B cell (primary cell): ENCODE results near the gene PRKCB. TPM values are rescaled to one million over a fixed set of nuclear protein-coding genes. Genes with fewer than 3 reads are reported as not detected.

Experiments
- ATAC-seq: fragments of 200-7000 bp; cut with Tn5 transposase; one replicate; pipeline ENCODE4 v1.10.0; 2021; ENCODE audit warnings: low read depth, mild to moderate bottlenecking, moderate number of reproducible peaks, moderate library complexity
- CTCF ChIA-PET: fragments of 350-600 bp; sonication (Branson Sonifier 250); formaldehyde crosslinking; loops from one replicate; lab custom pipeline; 2021; ENCODE audit warnings: antibody characterized with exemption, inconsistent platforms; lab: Charles Lee
- POLR2A ChIA-PET: fragments of 350-600 bp; sonication (Branson Sonifier 250); formaldehyde crosslinking; loops from one replicate; lab custom pipeline; 2021; ENCODE audit warnings: antibody characterized with exemption; lab: Charles Lee
- DNase-seq: peaks from one replicate; pipeline ENCODE4 v3.0.0; 2013
- H2AFZ ChIP-seq: 2 replicates; pipeline ENCODE4 v1.6.1; 2012; ENCODE audit warnings: mild to moderate bottlenecking, low read depth, low read length; ENCODE audit not compliant: insufficient read depth, poor library complexity, severe bottlenecking
- H3K27ac ChIP-seq, 2 donors: 1 replicate in 1 of 2; 2 replicates in 1 of 2; pipeline ENCODE4 v1.5.1; 2012 to 2013; ENCODE audit warnings: low read length in 2 of 2, mild to moderate bottlenecking in 2 of 2, moderate library complexity in 1 of 2
- H3K27me3 ChIP-seq, 4 experiments: fragments of 200-600 bp in 1 of 4; sonication (generic) in 1 of 4; replicated peaks in 1 of 4; 1 replicate in 2 of 4; 2 replicates in 2 of 4; pipeline versions ENCODE4 v1.6.1 to v1.7.0; 2013 to 2016; ENCODE audit warnings: low read length in 3 of 4, mild to moderate bottlenecking in 2 of 4, mixed read lengths in 1 of 4, moderate library complexity in 1 of 4; ENCODE audit not compliant: insufficient read depth in 4 of 4, control insufficient read depth in 3 of 4; ENCODE audit errors: control extremely low read depth in 1 of 4
- H3K36me3 ChIP-seq, 2 experiments: replicated peaks in 1 of 2; 1 replicate in 1 of 2; 2 replicates in 1 of 2; pipeline versions ENCODE4 v1.6.1 to v1.7.1; 2013; ENCODE audit warnings: low read length in 1 of 2; ENCODE audit not compliant: insufficient read depth in 2 of 2, control insufficient read depth in 1 of 2; ENCODE audit errors: control extremely low read depth in 1 of 2, extremely low read depth in 1 of 2
- H3K4me1 ChIP-seq, 2 donors: fragments of 200-600 bp in 1 of 2; sonication (generic) in 1 of 2; 1 replicate in 1 of 2; 2 replicates in 1 of 2; pipeline versions ENCODE4 v1.5.1 to v1.6.1; 2013 to 2017; ENCODE audit warnings: low read length in 2 of 2; ENCODE audit not compliant: control insufficient read depth in 2 of 2, insufficient read depth in 2 of 2
- H3K4me2 ChIP-seq: replicated peaks from 2 replicates; pipeline ENCODE3; 2012; ENCODE audit warnings: mild to moderate bottlenecking, low read depth, low read length; ENCODE audit not compliant: poor library complexity, severe bottlenecking
- H3K4me3 ChIP-seq, 5 experiments: fragments of 200-600 bp in 1 of 5; sonication (generic) in 1 of 5; 1 replicate in 3 of 5; 2 replicates in 2 of 5; pipeline versions ENCODE4 v1.5.1 to v1.7.0; 2011 to 2016; ENCODE audit warnings: low read length in 4 of 5, mild to moderate bottlenecking in 4 of 5, low read depth in 2 of 5, control low read depth in 1 of 5, moderate library complexity in 1 of 5; ENCODE audit not compliant: insufficient read depth in 1 of 5; ENCODE audit errors: control extremely low read depth in 1 of 5, extremely low read depth in 1 of 5
- H3K79me2 ChIP-seq: fragments of 200-600 bp; sonication (generic); one replicate; pipeline ENCODE4 v1.6.0; 2016; ENCODE audit warnings: low read length; ENCODE audit not compliant: control insufficient read depth, insufficient read depth
- H3K9ac ChIP-seq: fragments of 200-600 bp; sonication (generic); 2 replicates; pipeline ENCODE4 v1.6.1; 2017; ENCODE audit warnings: mild to moderate bottlenecking, low read length, moderate library complexity
- H3K9me3 ChIP-seq, 3 donors: one replicate each; pipeline versions ENCODE4 v1.6.1 to v1.7.1; 2013; ENCODE audit warnings: low read length in 2 of 3; ENCODE audit not compliant: control insufficient read depth in 2 of 3, insufficient read depth in 1 of 3; ENCODE audit errors: control extremely low read depth in 1 of 3
- H4K20me1 ChIP-seq: 2 replicates; pipeline ENCODE4 v1.6.0; 2012; ENCODE audit warnings: mild to moderate bottlenecking, low read length; ENCODE audit not compliant: insufficient read depth, control insufficient read depth, poor library complexity, severe bottlenecking
- H3K27ac Mint-ChIP-seq: one replicate; pipeline ENCODE4 v1.8.0; 2021; ENCODE audit warnings: mixed read lengths
- H3K27me3 Mint-ChIP-seq: one replicate; pipeline ENCODE4 v1.8.0; 2021; ENCODE audit warnings: mixed read lengths
- H3K4me1 Mint-ChIP-seq: one replicate; pipeline ENCODE4 v1.8.0; 2021; ENCODE audit warnings: mixed read lengths
- H3K4me3 Mint-ChIP-seq: one replicate; pipeline ENCODE4 v1.8.0; 2021; ENCODE audit warnings: mixed read lengths
- H3K9me3 Mint-ChIP-seq: one replicate; pipeline ENCODE4 v1.8.0; 2022; ENCODE audit warnings: mixed read lengths; ENCODE audit not compliant: insufficient read depth
- EZH2 ChIP-seq: IDR thresholded peaks from 2 replicates; pipeline ENCODE4 v1.6.1; 2012; ENCODE audit warnings: borderline replicate concordance, low read depth, mild to moderate bottlenecking, moderate library complexity, low read length; ENCODE audit not compliant: insufficient read depth, poor library complexity, severe bottlenecking
- WGBS: methylation state at CpG from one replicate; pipeline ENCODE4 v1.1.5; 2013; ENCODE audit warnings: missing lambda C conversion rate; ENCODE audit not compliant: insufficient coverage; 5-methylcytosine and 5-hydroxymethylcytosine counted together
- intact Hi-C: fragments of 100-400 bp; cut with micrococcal nuclease; formaldehyde crosslinking; loops from one replicate; pipeline ENCODE4 v1.10.0; 2022
- polyA plus RNA-seq: library from polyadenylated mRNA; depleted of rRNA; stranded (reverse); fragments of >200 nt; gene quantifications from 2 replicates; pipeline ENCODE4 v1.2.3, GENCODE V29; 2012
- total RNA-seq, 2 donors: library from RNA; stranded (reverse); fragments of 120-200 nt in 1 of 2; gene quantifications; 1 replicate in 1 of 2; 2 replicates in 1 of 2; pipeline versions ENCODE4 v1.2.3 to v1.2.4, GENCODE V29; 2013 to 2022
- TF ChIP-seq, protein P1 (sequence below): fragments of 200-600 bp; IDR thresholded peaks from one replicate; pipeline ENCODE4 v1.8.0; 2022; ENCODE audit warnings: antibody characterized with exemption, mild to moderate bottlenecking

PRKCB gene
- total and polyA plus RNA-seq, 2 donors (not counting 1 experiment from before 2014, with no cell fraction given), result 106 to 373 TPM

- Histone ChIP-seq H3K36me3 (peaks cover 7 to 12% of the 10 kb centered on the region in 2 experiments), H3K27ac (peak overlapping the region; percentile 0 to 66), H3K4me1 (peaks cover 57 to 62% of the 10 kb centered on the region in 2 donors), H4K20me1 (peaks cover 91% of the 10 kb centered on the region), H3K9ac (no peak overlapping the region), H3K27me3 (no peaks in the 10 kb centered on the region), H3K9me3 (peaks cover 0 to 1% (median 0%) of the 10 kb centered on the region in 3 donors), H2AFZ (no peak overlapping the region), H3K4me2 (no peak overlapping the region), H3K4me3 (no peak overlapping the region), H3K79me2 (peaks cover 96% of the 10 kb centered on the region)
- intact Hi-C loops, result loop anchor here (10.0 kb wide), 1 partner anchor 53 kb away; no protein-coding TSS in a partner anchor
- no peak for DNase-seq
- H3K4me3 Mint-ChIP-seq, result no peak overlapping the region
- no peak for ATAC-seq
- 63% methylated on average over 2 of the region's 5 CpGs for WGBS
- POLR2A ChIA-PET, result no interaction called here
- no peak for TF ChIP-seq EZH2
- TF ChIP-seq, protein P1, sequence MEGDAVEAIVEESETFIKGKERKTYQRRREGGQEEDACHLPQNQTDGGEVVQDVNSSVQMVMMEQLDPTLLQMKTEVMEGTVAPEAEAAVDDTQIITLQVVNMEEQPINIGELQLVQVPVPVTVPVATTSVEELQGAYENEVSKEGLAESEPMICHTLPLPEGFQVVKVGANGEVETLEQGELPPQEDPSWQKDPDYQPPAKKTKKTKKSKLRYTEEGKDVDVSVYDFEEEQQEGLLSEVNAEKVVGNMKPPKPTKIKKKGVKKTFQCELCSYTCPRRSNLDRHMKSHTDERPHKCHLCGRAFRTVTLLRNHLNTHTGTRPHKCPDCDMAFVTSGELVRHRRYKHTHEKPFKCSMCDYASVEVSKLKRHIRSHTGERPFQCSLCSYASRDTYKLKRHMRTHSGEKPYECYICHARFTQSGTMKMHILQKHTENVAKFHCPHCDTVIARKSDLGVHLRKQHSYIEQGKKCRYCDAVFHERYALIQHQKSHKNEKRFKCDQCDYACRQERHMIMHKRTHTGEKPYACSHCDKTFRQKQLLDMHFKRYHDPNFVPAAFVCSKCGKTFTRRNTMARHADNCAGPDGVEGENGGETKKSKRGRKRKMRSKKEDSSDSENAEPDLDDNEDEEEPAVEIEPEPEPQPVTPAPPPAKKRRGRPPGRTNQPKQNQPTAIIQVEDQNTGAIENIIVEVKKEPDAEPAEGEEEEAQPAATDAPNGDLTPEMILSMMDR, result no peak
- CTCF ChIA-PET, result interaction anchor here (1.7 kb wide), 1 partner anchor 103 kb away, joined by 5 read pairs; no protein-coding TSS in a partner anchor
- H3K27me3 Mint-ChIP-seq, result no peaks in the 10 kb centered on the region
- peaks cover 87% of the 10 kb centered on the region for H3K4me1 Mint-ChIP-seq
- no peaks in the 10 kb centered on the region for H3K9me3 Mint-ChIP-seq
- peak overlapping the region; percentile 74 for H3K27ac Mint-ChIP-seq
Measured at GRCh38 chr16:23907457-23907902, 71.7 kb downstream of the PRKCB start.

DNA sequence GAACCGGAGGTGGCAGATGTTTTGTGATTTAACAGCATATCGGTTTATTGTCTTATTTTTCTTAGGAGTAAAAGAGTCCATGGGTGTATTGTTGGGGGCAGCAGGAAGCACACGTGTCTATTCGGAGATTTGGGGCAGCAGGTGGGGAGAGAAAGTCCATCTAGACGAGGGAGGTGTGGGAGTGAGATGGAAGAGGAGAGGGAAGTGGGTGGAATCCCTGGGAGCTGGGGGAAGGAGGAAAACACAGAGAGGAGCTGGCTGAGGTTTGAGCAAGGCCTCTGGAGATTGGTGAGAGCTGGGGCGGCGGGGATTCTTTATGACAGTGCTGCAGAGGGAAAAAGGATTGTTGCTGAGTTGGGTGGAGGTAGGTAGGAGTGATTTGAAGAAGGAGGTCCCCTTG, 72.1 kb downstream of the PRKCB start:
- Histone ChIP-seq H3K9ac (no peak overlapping the region), H3K36me3 (peaks cover 7 to 15% of the 10 kb centered on the region in 2 experiments), H3K4me1 (peaks cover 57 to 62% of the 10 kb centered on the region in 2 donors), H3K27me3 (no peaks in the 10 kb centered on the region), H3K79me2 (peaks cover 97% of the 10 kb centered on the region), H4K20me1 (peaks cover 94% of the 10 kb centered on the region), H3K4me2 (no peak overlapping the region), H3K9me3 (peaks cover 0 to 2% (median 0%) of the 10 kb centered on the region in 3 donors), H3K27ac (peak overlapping the region; percentile 0 to 66), H3K4me3 (no peak overlapping the region), H2AFZ (no peak overlapping the region)
- Mint-ChIP-seq H3K4me1 (peaks cover 85% of the 10 kb centered on the region), H3K27ac (peak overlapping the region; percentile 74), H3K9me3 (no peaks in the 10 kb centered on the region), H3K27me3 (no peaks in the 10 kb centered on the region), H3K4me3 (no peak overlapping the region)
- intact Hi-C loops, result loop anchor here (10.0 kb wide), 1 partner anchor 53 kb away; no protein-coding TSS in a partner anchor
- DNase-seq (no peak), ATAC-seq (no peak)
- POLR2A ChIA-PET, result no interaction called here
- CTCF ChIA-PET, result interaction anchor here (1.7 kb wide), 1 partner anchor 103 kb away, joined by 5 read pairs; no protein-coding TSS in a partner anchor
- no peak for TF ChIP-seq EZH2
- TF ChIP-seq, protein P1, result no peak
- 51% methylated on average over 7 of the region's 7 CpGs for WGBS
